Measurements from ENCODE around the gene SKA1.

DNA sequence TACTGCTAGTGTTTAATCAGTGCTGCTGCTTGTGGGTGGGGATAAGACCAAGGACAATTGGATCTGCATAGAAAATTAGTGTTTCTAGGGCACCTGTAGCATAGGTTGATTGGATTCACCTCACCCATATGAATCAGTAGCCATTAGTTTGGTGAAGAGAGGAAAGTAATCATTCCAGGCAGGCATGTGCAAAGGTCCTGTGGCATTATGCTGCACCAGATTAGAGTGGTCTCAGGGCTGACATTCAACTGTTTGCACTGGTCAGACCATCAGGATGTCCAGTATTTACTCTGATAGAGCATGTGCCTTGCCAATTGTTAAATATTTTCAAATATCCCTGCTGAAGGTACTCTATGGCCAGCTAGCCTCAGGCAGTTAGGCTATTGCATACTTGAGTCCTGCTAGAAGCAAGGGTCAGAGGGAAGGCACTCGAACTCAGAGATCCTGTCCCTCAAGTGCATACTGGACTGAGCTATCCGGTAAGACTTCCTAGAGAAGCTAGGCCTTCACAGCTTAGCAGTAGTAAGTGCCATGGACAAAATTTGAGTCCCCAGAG lies 64.7 kb downstream of the SKA1 start:
- no peak for TF ChIP-seq CTCF (IDR thresholded peaks at IDR 0.05; ENCODE audit: poor library complexity)
- TF ChIP-seq EZH2 (IDR thresholded peaks at IDR 0.05; ENCODE audit: borderline replicate concordance), result no peak
- no peak for TF ChIP-seq EZH2phosphoT487 (IDR thresholded peaks at IDR 0.05; ENCODE audit: low read depth, severe bottlenecking, unreplicated experiment)

Data from hepatocyte (in vitro differentiated cells).